ENCODE data around the gene NCAPD2. TPM values are rescaled to one million over a fixed set of nuclear protein-coding genes. Genes with fewer than 3 reads are reported as not detected.

NCAPD2 gene
- total RNA-seq, 1 donor from 2014 or later, result 99.1 TPM

DNA sequence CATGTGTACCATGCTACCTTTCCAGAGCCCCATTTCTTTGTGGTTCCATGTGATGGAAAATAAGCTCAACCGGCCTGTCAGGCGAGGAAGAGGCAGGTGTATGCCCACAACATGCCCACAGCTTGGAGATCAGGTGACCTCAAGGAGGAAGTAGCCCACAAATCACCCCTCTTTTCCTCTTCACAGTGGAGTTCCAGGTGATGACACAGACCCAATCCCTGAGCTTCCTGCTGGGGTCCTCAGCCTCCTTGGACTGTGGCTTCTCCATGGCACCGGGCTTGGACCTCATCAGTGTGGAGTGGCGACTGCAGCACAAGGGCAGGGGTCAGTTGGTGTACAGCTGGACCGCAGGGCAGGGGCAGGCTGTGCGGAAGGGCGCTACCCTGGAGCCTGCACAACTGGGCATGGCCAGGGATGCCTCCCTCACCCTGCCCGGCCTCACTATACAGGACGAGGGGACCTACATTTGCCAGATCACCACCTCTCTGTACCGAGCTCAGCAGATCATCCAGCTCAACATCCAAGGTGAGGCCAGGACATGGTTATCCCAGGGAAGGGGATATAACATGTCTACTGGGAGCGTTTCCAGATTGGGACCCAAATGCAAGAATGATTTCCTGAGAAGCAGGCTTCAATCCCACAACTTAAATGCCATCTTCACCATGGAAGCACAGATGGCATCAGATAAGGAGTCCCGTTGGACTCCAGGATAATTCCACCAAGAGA lies 36.5 kb upstream of the NCAPD2 start:
- Mint-ChIP-seq H3K4me3 (ENCODE audit: low read depth) (no peak overlapping the region), H3K36me3 (ENCODE audit: insufficient read depth) (no peaks in the 10 kb centered on the region), H3K27ac (no peak overlapping the region), H3K4me1 (ENCODE audit: low read depth) (peaks cover 3% of the 10 kb centered on the region), H3K27me3 (no peaks in the 10 kb centered on the region), H3K9me3 (ENCODE audit: low read depth) (no peaks in the 10 kb centered on the region)
- no peak for DNase-seq (ENCODE audit: low spot score, unreplicated experiment)
- TF ChIP-seq CTCF (IDR thresholded peaks at IDR 0.05; ENCODE audit: unreplicated experiment), result no peak

GRCh38 chr12:6458281-6459003 lies 35.5 kb upstream of the NCAPD2 start:
- no peak overlapping the region for H3K27ac Mint-ChIP-seq
- H3K4me1 Mint-ChIP-seq (ENCODE audit: low read depth), result no peaks in the 10 kb centered on the region
- no peak for DNase-seq (ENCODE audit: low spot score, unreplicated experiment)
- no peaks in the 10 kb centered on the region for H3K36me3 Mint-ChIP-seq (ENCODE audit: insufficient read depth)
- TF ChIP-seq CTCF (IDR thresholded peaks at IDR 0.05; ENCODE audit: unreplicated experiment), result no peak
- no peaks in the 10 kb centered on the region for H3K27me3 Mint-ChIP-seq
- no peaks in the 10 kb centered on the region for H3K9me3 Mint-ChIP-seq (ENCODE audit: low read depth)
- H3K4me3 Mint-ChIP-seq (ENCODE audit: low read depth), result no peak overlapping the region

GRCh38 chr12:6459004-6459337 lies 34.9 kb upstream of the NCAPD2 start:
- no peak for TF ChIP-seq CTCF (IDR thresholded peaks at IDR 0.05; ENCODE audit: unreplicated experiment)
- no peak for DNase-seq (ENCODE audit: low spot score, unreplicated experiment)
- Mint-ChIP-seq H3K27ac (no peak overlapping the region), H3K9me3 (ENCODE audit: low read depth) (no peaks in the 10 kb centered on the region), H3K36me3 (ENCODE audit: insufficient read depth) (no peaks in the 10 kb centered on the region), H3K4me1 (ENCODE audit: low read depth) (no peaks in the 10 kb centered on the region), H3K27me3 (no peaks in the 10 kb centered on the region), H3K4me3 (ENCODE audit: low read depth) (no peak overlapping the region)

- Mint-ChIP-seq H3K27ac (no peak overlapping the region), H3K27me3 (peaks cover 3% of the 10 kb centered on the region), H3K36me3 (ENCODE audit: insufficient read depth) (peaks cover 3% of the 10 kb centered on the region), H3K4me3 (ENCODE audit: low read depth) (no peak overlapping the region), H3K9me3 (ENCODE audit: low read depth) (no peaks in the 10 kb centered on the region), H3K4me1 (ENCODE audit: low read depth) (no peaks in the 10 kb centered on the region)
- DNase-seq (ENCODE audit: low spot score, unreplicated experiment), result no peak
- TF ChIP-seq CTCF (IDR thresholded peaks at IDR 0.05; ENCODE audit: unreplicated experiment), result no peak
These were observed 33.0 kb upstream of the NCAPD2 start for GRCh38 chr12:6460751-6461371.

- Mint-ChIP-seq H3K36me3 (ENCODE audit: insufficient read depth) (peaks cover 3% of the 10 kb centered on the region), H3K4me3 (ENCODE audit: low read depth) (no peak overlapping the region), H3K27ac (no peak overlapping the region), H3K4me1 (ENCODE audit: low read depth) (no peaks in the 10 kb centered on the region), H3K9me3 (ENCODE audit: low read depth) (no peaks in the 10 kb centered on the region), H3K27me3 (peaks cover 3% of the 10 kb centered on the region)
- TF ChIP-seq CTCF (IDR thresholded peaks at IDR 0.05; ENCODE audit: unreplicated experiment), result no peak
- DNase-seq (ENCODE audit: low spot score, unreplicated experiment), result no peak
These were observed 32.3 kb upstream of the NCAPD2 start for GRCh38 chr12:6461401-6462233.
